Bronchial epithelial cell (primary cell): ENCODE data around the gene ZNF334. TPM values are rescaled to one million over a fixed set of nuclear protein-coding genes. Genes with fewer than 3 reads are reported as not detected.

Experiments
- DNase-seq: peaks from one replicate; pipeline ENCODE4 v3.0.0-alpha.2; 2010; ENCODE audit warnings: low read depth
- FAIRE-seq: peaks from 2 replicates; lab custom pipeline; 2011; peaks lifted over from hg19 to GRCh38; lab: Jason Lieb, UNC
- H3K27me3 ChIP-seq: 2 replicates; pipeline ENCODE4 v1.5.1; 2011; ENCODE audit warnings: low read length; ENCODE audit not compliant: control insufficient read depth, insufficient read depth
- H3K36me3 ChIP-seq: 2 replicates; pipeline ENCODE4 v1.5.1; 2011; ENCODE audit warnings: low read length; ENCODE audit not compliant: control insufficient read depth, insufficient read depth
- H3K4me3 ChIP-seq: 2 replicates; pipeline ENCODE4 v1.5.1; 2011; ENCODE audit warnings: mild to moderate bottlenecking, low read depth, low read length, control low read depth
- CTCF ChIP-seq: IDR thresholded peaks from 2 replicates; pipeline ENCODE4 v1.5.1; 2011; ENCODE audit warnings: mild to moderate bottlenecking, moderate library complexity, low read length, control low read depth, inconsistent platforms; ENCODE audit not compliant: insufficient read depth, severe bottlenecking
- total RNA-seq: library from RNA; depleted of rRNA; stranded (reverse); fragments of >200 nt; gene quantifications from 2 replicates; pipeline ENCODE4 v1.2.1, GENCODE V29; 2014

The ZNF334 gene
- total RNA-seq, 1 donor from 2014 or later = 1.6 TPM

GRCh38 chr20:46523696-46524328 lies 10.5 kb upstream of the ZNF334 start:
- DNase-seq = peak; percentile 15
- FAIRE-seq = no peak
- Histone ChIP-seq H3K27me3 (peaks cover 1% of the 10 kb centered on the region), H3K4me3 (no peak overlapping the region), H3K36me3 (no peaks in the 10 kb centered on the region)
- no peak for TF ChIP-seq CTCF

GRCh38 chr20:46523108-46523507 lies 9.7 kb upstream of the ZNF334 start:
- no peak for TF ChIP-seq CTCF
- Histone ChIP-seq H3K27me3 (peaks cover 1% of the 10 kb centered on the region), H3K36me3 (no peaks in the 10 kb centered on the region), H3K4me3 (no peak overlapping the region)
- no peak for FAIRE-seq
- no peak for DNase-seq

- Histone ChIP-seq H3K4me3 (no peak overlapping the region), H3K27me3 (no peaks in the 10 kb centered on the region), H3K36me3 (no peaks in the 10 kb centered on the region)
- DNase-seq = peak; percentile 59
- TF ChIP-seq CTCF = peak; percentile 98
- FAIRE-seq = peak; percentile 62
These were observed 7.7 kb upstream of the ZNF334 start for GRCh38 chr20:46520976-46521579.

GRCh38 chr20:46520540-46520939 lies 7.2 kb upstream of the ZNF334 start:
- DNase-seq = no peak
- no peaks in the 10 kb centered on the region for H3K27me3 ChIP-seq
- FAIRE-seq = no peak
- H3K36me3 ChIP-seq = no peaks in the 10 kb centered on the region
- no peak overlapping the region for H3K4me3 ChIP-seq
- TF ChIP-seq CTCF = no peak

- no peak for FAIRE-seq
- H3K27me3 ChIP-seq = no peaks in the 10 kb centered on the region
These were observed 6.2 kb upstream of the ZNF334 start for GRCh38 chr20:46519471-46520068.

More at GRCh38 chr20:46519471-46520068, 6.2 kb upstream of the ZNF334 start:
- no peak for DNase-seq
- Histone ChIP-seq H3K4me3 (no peak overlapping the region), H3K36me3 (no peaks in the 10 kb centered on the region)
- TF ChIP-seq CTCF = no peak
